ENCODE results near the gene KRT71. TPM values are rescaled to one million over a fixed set of nuclear protein-coding genes. Genes with fewer than 3 reads are reported as not detected.

The KRT71 gene
- total RNA-seq, 4 donors from 2014 or later = not detected

- TF ChIP-seq CTCF (IDR thresholded peaks at IDR 0.05) (no peak), POLR2A (IDR thresholded peaks at IDR 0.05) (no peak)
- H3K9me3 ChIP-seq = no peaks in the 10 kb centered on the region
- no peak overlapping the region for H3K27ac ChIP-seq
- WGBS, 2 donors = 80 to 86% methylated on average over 5 of the region's 5 CpGs
- peaks cover 0 to 10% of the 10 kb centered on the region in 2 donors for H3K4me1 ChIP-seq
- H3K27me3 ChIP-seq = no peaks in the 10 kb centered on the region
- no peak for DNase-seq
- intact Hi-C loops (cut with DNase I) = loop anchor here (10.0 kb wide), 2 partner anchors 125 to 345 kb away; no protein-coding TSS in a partner anchor
- H3K4me3 ChIP-seq (replicated peaks in 1 of 3) = no peak overlapping the region
- H3K36me3 ChIP-seq = no peaks in the 10 kb centered on the region
Observed at GRCh38 chr12:52499806-52500560, 53.0 kb downstream of the KRT71 start.

GRCh38 chr12:52498946-52499345 lies 54.0 kb downstream of the KRT71 start:
- intact Hi-C loops (cut with DNase I) = no loop called here
- H3K9me3 ChIP-seq = no peaks in the 10 kb centered on the region
- WGBS, 2 donors = 42 to 75% methylated on average over 1 of the region's 1 CpG
- TF ChIP-seq POLR2A (IDR thresholded peaks at IDR 0.05) (no peak), CTCF (IDR thresholded peaks at IDR 0.05) (no peak)
- H3K36me3 ChIP-seq = no peaks in the 10 kb centered on the region
- H3K27me3 ChIP-seq = no peaks in the 10 kb centered on the region
- no peak overlapping the region for H3K4me3 ChIP-seq (replicated peaks in 1 of 3)
- H3K4me1 ChIP-seq = peaks cover 0 to 20% of the 10 kb centered on the region in 2 donors
- DNase-seq = no peak
- H3K27ac ChIP-seq = no peak overlapping the region

GRCh38 chr12:52497975-52498374 lies 55.0 kb downstream of the KRT71 start:
- Histone ChIP-seq H3K4me3 (replicated peaks in 1 of 3) (no peak overlapping the region), H3K9me3 (no peaks in the 10 kb centered on the region), H3K36me3 (no peaks in the 10 kb centered on the region), H3K27me3 (no peaks in the 10 kb centered on the region), H3K27ac (no peak overlapping the region), H3K4me1 (peaks cover 0 to 24% of the 10 kb centered on the region in 2 donors)
- no peak for TF ChIP-seq POLR2A (IDR thresholded peaks at IDR 0.05)
- no peak for TF ChIP-seq CTCF (IDR thresholded peaks at IDR 0.05)
- intact Hi-C loops (cut with DNase I) = no loop called here
- DNase-seq = no peak
- 89 to 95% methylated on average over 7 of the region's 7 CpGs for WGBS, 2 donors

- Histone ChIP-seq H3K27me3 (no peaks in the 10 kb centered on the region), H3K9me3 (no peaks in the 10 kb centered on the region), H3K4me1 (peaks cover 0 to 24% of the 10 kb centered on the region in 2 donors), H3K4me3 (replicated peaks in 1 of 3) (no peak overlapping the region), H3K36me3 (no peaks in the 10 kb centered on the region), H3K27ac (no peak overlapping the region)
- no peak for DNase-seq
- WGBS, 2 donors = 69% methylated on average over 4 of the region's 4 CpGs
- intact Hi-C loops (cut with DNase I) = no loop called here
- TF ChIP-seq POLR2A (IDR thresholded peaks at IDR 0.05) (no peak), CTCF (IDR thresholded peaks at IDR 0.05) (no peak)
Observed at GRCh38 chr12:52496590-52497071, 56.3 kb downstream of the KRT71 start.

GRCh38 chr12:52496054-52496453 lies 56.9 kb downstream of the KRT71 start:
- no peak for DNase-seq
- H3K9me3 ChIP-seq = no peaks in the 10 kb centered on the region
- 74 to 83% methylated on average over 2 of the region's 2 CpGs for WGBS, 2 donors
- no peak overlapping the region for H3K27ac ChIP-seq
- H3K4me1 ChIP-seq = peaks cover 0 to 24% of the 10 kb centered on the region in 2 donors
- no peak overlapping the region for H3K4me3 ChIP-seq (replicated peaks in 1 of 3)
- H3K36me3 ChIP-seq = no peaks in the 10 kb centered on the region
- intact Hi-C loops (cut with DNase I) = no loop called here
- no peaks in the 10 kb centered on the region for H3K27me3 ChIP-seq
- TF ChIP-seq CTCF (IDR thresholded peaks at IDR 0.05) (no peak), POLR2A (IDR thresholded peaks at IDR 0.05) (no peak)
